GM19452 (cell line): Measurements from ENCODE around the gene SAMD14.

ENCODE experiments used
- ATAC-seq: cut with Tn5 transposase; IDR thresholded peaks from one replicate; pipeline ENCODE4 v1.9.1; 2021; ENCODE audit not compliant: unreplicated experiment

SAMD14 gene

DNA sequence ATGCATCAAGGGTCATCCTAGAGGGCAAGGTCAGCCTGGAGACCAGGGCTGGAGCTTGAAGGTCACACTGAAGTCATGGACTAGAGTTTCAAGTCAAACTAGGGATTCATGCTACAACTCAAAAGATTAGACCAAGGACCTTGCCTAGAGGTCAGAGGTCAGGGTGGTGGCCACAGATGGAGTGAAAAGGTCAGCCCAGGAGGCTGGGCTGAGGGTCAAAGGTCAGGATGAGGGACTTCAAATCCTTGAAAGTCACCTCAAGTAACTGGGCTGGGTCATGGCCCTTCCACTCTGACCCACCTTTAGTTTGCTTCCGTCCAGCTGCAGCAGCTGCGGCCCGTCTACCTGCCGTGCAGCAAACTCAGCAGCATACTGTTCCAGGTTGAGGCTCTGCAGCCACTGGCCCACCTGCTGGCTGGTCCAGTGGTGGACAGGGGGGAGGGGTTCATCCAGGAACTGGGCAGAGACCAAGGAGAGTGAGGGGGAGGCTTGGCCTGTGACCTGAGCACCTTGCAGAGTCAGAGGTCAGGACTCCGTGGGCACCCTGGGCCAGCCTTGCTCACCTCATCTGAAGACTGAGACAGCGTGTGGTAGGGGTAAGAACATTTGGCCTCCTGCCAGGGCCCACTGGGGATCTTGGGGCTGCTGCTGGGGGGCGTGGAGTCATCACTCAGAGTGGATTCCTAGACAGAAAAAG is 16.2 kb downstream of the SAMD14 start:
- ATAC-seq = no peak

GRCh38 chr17:50112694-50113093 is 17.3 kb downstream of the SAMD14 start:
- no peak for ATAC-seq

DNA sequence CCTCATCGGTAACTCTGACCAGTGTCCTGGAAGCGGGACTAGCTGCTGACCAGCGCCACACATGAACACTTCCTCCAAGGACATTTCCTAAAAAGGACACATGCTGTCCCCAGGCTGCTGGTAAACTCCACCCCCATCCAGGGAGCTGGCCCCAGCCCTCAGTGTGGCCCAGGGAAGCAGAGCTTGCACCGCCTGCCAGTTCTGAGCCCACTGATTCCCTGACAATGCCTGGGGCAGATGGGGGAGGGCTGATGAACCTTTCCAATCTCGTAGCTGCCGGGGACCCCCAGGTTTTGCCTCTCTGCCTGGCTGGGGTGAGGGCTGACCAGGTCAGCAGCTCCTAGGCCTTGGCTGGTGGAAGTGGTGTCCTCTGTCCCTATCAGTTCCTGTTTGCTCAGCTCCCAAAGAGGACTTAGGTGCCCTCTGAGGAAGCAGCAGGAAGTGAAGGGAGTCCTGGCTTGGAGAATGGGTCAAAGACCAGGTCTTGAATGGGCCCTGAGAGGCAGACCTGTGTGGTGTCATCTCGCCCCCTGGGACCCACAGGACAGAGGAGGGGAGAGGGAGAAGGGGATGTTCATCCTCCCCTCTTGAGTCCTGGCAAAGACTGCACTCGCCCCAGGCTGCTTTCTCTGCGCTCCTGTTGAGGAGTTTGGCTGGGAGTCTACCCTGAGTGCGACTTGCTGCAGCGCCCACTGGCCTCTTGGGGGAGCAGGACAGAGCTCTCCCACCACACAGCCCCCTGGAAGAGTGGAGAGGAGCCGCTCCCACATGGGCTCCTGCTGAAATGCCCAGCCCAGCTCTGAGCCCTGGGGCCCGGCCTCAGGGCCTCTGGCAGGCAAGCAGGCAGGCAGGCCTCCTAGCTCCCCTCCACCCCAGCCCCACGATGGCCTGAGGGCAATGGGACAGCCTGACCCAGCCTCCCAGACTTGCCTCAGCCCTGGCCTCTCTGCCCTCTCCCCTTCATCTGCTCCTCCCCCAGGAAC is 18.0 kb downstream of the SAMD14 start:
- no peak for ATAC-seq

GRCh38 chr17:50110591-50111349 is 19.2 kb downstream of the SAMD14 start:
- ATAC-seq = no peak

DNA sequence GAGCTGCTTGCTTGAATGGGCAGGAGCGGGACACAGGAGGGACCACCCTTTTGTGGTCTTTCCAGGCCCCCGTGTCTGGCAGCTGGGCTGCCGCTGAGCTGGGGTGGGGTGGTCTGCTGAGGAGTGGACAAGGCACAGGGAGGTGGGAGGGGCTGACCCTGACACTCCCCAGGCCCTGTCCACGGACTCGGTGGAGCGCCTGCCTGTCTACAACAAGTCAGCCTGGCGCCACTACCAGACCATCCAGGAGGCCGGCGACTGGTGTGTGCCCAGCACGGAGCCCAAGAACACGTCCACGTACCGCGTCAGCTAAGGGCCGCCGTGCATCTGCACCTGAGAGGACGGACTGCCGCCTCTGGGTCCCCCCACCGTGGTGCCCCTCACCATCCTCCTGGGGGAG is 20.2 kb downstream of the SAMD14 start:
- no peak for ATAC-seq

GRCh38 chr17:50109207-50109606 is 20.8 kb downstream of the SAMD14 start:
- ATAC-seq = no peak

DNA sequence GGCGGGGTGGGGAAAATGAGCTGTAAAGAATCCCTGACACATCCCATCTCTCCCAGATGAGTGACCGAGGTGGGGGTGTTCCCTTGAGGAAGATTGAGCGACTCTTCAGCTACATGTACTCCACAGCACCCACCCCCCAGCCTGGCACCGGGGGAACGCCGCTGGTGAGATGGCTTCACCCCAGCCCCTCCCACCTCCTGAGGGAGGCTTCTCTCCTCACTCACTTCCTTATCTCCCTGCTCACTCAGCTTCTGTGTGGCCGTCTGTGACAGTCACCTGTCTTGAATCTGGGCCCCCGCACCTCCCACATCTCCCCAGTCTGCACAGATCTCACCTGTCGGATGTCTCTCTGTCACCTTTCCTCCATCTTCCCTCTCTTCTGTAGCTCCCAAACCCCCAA is 21.4 kb downstream of the SAMD14 start:
- ATAC-seq = no peak

- ATAC-seq = no peak
These were observed 22.1 kb downstream of the SAMD14 start for GRCh38 chr17:50107790-50108414.

DNA sequence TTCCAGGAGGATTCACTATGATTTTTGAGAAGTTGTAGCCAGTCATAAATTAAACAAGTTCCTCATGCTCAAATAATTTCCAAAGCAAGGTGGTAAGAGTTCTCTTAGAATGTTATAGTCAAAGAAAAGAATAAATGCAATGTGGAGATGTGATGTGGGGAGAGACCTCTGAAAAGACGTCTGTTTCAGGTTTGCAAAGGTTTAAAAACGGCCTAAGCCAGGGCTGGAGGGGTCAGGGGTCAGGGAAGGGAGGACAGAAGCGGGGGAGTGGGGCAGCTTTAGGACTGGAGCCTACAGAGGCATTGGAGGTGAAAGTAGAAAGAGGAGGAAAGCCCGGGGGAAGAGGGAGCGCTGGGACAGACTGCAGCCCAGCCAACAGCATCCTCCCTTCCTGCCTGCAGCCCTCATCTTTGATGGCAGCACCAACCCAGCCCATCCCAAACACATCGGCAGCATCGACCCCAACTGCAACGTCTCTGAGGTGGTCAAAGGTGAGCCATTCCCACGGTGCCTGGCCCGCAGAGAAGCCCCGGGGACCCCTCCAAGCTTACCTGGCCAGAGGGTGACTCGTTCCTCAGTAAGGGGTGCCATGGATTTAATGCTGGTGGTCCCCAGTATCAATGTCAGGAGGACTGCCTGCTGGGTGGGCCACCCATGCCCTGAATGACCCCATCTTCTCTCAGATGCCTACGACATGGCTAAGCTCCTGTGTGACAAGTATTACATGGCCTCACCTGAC is 23.4 kb downstream of the SAMD14 start:
- ATAC-seq = no peak

GRCh38 chr17:50105811-50106210 is 24.1 kb downstream of the SAMD14 start:
- no peak for ATAC-seq

DNA sequence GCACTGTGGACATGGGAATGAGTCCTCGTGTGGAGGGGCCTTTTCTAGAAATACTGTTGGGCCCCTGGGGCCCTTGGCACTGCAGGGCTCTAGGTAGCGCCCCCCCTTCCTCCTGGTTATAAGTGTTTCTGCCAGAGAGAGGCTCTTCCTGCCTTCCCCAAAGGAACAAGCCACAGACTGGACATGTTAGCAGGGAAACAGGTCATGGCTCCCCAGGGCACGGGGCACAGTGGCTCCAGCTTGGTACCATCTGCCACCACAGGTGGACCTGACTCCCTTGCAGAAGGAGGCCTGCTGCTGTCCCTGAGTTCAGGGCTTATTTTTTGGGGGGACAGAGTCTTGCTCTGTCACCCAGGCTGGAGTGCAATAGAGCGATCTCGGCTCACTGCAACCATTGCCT is 26.0 kb downstream of the SAMD14 start:
- no peak for ATAC-seq

GRCh38 chr17:50103252-50103651 is 26.7 kb downstream of the SAMD14 start:
- no peak for ATAC-seq

GRCh38 chr17:50102164-50102991 is 27.6 kb downstream of the SAMD14 start:
- no peak for ATAC-seq

GRCh38 chr17:50101346-50102163 is 28.4 kb downstream of the SAMD14 start:
- no peak for ATAC-seq

GRCh38 chr17:50100921-50101345 is 29.0 kb downstream of the SAMD14 start:
- no peak for ATAC-seq

- no peak for ATAC-seq
These were observed 29.5 kb downstream of the SAMD14 start for GRCh38 chr17:50100480-50100883.

DNA sequence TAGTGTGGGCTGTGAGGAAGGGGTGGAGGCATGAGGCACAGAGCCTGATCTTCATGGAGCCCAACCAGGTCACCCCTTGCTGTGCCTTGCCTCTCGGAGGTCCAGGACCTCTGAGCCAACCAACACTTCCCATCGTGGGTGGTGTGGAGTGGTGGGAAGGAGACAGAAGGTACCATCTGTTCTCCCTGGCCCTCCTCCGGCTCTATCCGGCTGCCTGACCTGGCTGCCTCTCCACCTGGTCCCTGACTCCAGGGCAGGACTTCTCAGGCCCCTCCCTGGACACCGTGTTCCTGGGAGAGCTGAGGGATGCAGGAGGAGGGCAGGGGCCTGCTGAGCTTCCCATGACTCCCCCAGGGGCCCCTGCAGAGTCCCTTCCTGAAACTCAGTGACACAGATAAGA is 31.0 kb downstream of the SAMD14 start:
- ATAC-seq = no peak

DNA sequence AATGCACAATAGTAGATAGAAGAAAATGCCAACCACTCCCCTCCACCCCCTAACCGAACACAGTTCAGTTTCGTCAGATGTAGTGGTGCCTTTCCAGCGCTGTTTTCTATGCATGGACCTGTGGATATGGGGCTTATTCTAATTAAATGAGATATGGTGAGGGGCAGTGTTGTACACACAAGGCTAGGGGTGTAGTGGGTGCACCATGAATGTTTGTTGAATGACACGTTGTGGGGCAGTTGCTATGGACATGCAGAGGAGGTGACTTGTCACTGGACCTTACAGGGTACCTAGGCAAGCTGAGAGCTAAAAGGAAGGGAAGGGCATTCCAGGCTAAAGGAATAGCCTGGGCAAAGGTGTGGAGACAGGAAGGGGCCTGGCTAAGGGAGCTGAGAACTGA is 31.4 kb downstream of the SAMD14 start:
- ATAC-seq = no peak

- no peak for ATAC-seq
These were observed 32.0 kb downstream of the SAMD14 start for GRCh38 chr17:50097926-50098325.
